Erythroblast (primary cell): ENCODE data around the gene SHKBP1.
"Not testable (repeated sequence)": the region's sequence is repeated elsewhere in the genome, so short reads cannot be mapped to it uniquely, and the experiment has no call there.

Experiments
- DNase-seq, 2 experiments: peaks; one replicate each; lab custom pipeline; 2025; lab: John Stamatoyannopoulos, UW
- GATA1 ChIP-seq: IDR thresholded peaks from 2 replicates; pipeline ENCODE4 v1.6.1; 2011; ENCODE audit warnings: low read depth, mild to moderate bottlenecking, control low read depth, low read length, moderate library complexity
- POLR2A ChIP-seq: IDR thresholded peaks from 2 replicates; pipeline ENCODE4 v1.6.1; 2011; ENCODE audit warnings: mild to moderate bottlenecking, low read length

Gene SHKBP1

DNA sequence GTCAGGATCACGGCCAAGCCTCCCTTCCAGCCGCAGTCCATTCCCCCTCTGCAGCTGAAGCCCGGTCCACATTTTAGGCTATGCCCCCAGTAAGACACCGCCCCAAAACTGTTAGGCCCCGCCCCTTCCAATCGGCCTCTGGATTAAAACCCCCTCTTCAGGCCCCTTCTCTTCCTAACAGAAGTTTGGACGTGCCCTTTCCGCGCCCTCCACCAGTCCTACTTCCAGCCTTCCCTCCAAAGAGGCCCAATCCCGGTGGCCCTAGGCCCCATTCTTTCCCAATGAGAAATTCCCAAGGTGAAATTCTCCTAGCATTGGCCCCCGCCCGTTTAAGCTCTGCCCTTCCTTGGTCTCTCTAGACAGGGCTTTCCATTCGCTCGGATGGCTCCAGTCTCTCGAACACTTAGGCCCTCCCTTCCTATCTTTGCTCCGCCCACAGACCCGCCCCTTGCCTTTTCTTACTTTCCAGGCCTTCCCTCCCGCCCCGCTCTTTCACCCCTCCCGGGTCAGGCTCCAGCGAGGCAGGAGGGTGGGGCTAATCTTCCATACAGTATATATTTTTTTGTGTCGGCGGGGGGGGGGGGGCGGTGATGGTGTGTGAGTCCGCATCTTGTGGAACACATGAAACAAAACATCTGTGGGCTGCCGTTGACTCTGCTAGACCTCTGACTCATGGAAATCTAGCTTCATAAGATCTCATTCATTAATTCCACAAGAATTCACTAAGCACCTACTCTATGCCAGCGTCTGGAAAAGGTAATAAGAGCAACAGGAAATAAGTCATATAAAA is 38.1 kb downstream of the SHKBP1 start:
- TF ChIP-seq POLR2A (no peak), GATA1 (no peak)
- DNase-seq = peak; percentile 91 to 93

DNA sequence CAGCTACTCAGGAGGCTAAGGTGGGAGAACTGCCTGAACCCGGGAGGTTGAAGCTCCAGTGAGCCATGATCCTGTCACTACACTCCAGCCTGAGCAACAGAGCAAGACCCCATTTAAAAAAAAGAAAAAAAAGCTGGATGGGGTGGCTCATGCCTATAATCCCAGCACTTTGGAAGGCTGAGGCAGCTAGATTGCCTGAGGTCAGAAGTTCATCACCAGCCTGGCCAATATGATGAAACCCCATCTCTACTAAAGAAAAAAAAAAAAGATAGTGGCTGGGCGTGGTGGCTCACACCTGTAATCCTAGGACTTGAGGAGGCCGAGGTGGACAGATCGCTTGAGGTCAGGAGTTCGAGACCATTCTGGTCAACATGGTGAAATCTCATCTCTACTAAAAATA is 39.5 kb downstream of the SHKBP1 start:
- no peak for TF ChIP-seq POLR2A
- TF ChIP-seq GATA1 = no peak
- no peak for DNase-seq

DNA sequence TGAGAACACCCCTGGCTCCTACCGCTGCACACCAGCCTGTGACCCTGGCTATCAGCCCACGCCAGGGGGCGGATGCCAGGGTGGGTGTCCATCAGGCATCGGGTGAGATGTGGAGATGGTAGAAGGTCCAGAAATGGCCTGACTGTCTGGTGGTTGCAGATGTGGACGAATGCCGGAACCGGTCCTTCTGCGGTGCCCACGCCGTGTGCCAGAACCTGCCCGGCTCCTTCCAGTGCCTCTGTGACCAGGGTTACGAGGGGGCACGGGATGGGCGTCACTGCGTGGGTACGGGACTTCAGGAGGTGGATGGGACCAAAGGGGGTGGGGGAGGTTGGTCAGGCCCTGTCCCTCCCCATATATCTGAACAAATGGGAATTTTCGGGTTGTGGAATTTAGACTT is 40.3 kb downstream of the SHKBP1 start:
- DNase-seq = no peak
- TF ChIP-seq GATA1 (no peak), POLR2A (no peak)

DNA sequence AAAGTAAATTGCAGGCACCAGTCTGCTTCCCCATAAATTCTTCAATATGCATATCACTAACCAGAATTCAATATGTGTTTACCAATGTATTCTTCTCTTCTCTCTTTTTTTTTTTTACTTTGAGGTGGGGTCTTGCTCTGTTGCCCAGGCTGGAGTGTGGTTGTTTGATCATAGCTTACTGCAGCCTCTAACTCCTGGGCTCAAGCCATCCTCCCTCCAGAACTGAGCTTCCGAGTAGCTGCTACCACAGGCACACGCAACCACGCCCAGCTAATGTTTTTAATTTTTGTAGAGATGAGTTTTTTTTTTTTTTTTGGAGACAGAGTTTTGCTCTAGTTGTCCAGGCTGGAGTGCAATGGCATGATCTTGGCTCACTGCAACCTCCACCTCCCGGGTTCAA is 41.3 kb downstream of the SHKBP1 start:
- DNase-seq = no peak
- TF ChIP-seq GATA1 = no peak
- no peak for TF ChIP-seq POLR2A

DNA sequence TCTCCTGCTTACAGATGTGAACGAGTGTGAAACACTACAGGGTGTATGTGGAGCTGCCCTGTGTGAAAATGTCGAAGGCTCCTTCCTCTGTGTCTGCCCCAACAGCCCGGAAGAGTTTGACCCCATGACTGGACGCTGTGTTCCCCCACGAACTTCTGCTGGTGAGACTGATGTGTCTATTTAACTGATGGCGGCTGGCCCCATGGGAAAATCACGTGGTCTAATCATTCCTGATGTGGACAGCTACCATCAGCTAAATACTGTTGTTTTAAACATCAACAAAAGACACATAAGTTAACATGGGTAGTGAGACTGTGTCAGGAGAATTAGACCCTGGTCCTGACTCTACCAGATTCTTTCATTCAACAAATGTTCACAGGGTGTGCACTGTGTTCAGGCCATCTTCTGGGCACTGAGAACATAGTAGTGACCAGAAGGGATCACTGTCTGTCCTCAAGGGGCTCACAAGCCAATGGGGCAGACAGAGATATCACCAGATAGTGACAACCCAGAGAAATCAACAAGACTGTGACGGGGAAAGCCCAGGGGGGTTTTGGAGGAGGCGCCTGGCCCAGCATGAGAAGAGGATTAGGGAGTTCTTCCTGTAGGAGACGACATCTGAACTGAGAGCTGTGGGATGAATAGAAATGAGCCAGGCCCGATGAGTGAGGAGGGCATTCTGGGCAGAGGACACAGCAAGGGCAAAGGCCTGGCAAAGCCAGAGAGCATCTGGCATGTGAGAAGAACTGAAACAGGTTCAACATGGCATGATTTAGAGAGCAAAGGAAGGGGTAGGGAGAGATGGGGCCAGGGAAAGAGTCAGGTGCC is 42.9 kb downstream of the SHKBP1 start:
- no peak for TF ChIP-seq POLR2A
- TF ChIP-seq GATA1 = no peak
- DNase-seq = no peak

DNA sequence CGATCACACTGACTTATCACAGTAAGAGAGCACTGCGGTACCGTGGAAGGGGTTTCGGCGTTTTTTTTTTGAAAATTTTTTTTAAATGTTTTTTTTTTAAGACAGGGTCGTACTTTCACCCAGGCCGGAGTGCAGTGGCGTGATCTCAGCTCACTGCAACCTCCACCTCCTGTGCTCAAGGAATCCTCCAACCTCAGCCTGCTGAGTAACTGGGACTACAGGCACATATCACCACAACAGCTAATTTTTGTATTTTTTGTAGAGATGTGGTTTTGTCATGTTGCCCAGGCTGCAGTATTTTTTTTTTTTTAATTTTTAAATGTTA is 43.5 kb downstream of the SHKBP1 start:
- DNase-seq = no peak
- TF ChIP-seq POLR2A (no peak), GATA1 (no peak)

DNA sequence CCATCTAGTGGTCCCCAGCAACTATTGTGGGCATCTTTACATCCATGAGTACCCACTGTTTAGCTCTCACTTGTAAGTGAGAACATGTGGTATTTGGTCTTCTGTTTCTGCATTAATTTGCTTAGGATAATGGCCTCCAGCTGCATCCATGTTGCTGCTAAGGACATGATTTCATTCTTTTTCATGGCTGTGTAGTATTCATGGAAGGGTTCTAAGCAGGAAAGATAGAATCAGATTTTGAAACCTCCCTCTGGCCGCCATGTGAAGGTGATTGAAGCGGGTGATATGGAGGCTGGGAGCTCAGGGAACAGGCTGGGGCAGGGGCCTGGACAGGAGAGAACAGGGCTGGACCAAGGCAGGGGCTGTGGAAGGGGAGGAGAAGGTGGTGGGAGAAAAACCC is 44.6 kb downstream of the SHKBP1 start:
- no peak for DNase-seq
- TF ChIP-seq POLR2A (no peak), GATA1 (no peak)

DNA sequence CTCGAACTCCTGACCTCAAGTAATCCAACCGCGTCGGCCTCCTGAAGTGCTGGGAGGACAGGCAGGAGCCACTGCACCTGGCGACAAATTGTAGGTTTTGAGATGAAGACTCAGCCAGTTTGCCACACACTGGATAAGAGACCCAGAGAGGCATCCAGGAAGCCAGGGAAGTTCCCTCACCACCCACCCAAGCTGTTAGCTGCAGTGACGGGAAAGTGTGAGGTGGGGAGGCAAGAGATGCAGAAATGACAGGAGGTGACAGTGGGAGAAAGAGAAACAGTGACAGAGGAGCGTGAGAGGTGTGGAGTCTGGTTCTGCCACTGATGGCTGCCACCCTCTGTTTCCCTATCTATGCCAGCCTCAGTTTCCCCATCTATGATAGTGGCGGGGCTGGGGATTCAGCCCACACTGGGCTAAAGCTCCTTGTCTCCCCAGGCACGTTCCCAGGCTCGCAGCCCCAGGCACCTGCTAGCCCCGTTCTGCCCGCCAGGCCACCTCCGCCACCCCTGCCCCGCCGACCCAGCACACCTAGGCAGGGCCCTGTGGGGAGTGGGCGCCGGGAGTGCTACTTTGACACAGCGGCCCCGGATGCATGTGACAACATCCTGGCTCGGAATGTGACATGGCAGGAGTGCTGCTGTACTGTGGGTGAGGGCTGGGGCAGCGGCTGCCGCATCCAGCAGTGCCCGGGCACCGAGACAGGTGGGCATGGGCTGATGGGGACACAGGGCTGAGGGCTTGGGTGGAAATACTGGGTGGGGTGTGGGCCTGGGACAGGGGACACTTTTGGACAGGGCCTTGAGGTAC is 45.5 kb downstream of the SHKBP1 start:
- TF ChIP-seq GATA1 (no peak), POLR2A (no peak)
- DNase-seq = no peak

DNA sequence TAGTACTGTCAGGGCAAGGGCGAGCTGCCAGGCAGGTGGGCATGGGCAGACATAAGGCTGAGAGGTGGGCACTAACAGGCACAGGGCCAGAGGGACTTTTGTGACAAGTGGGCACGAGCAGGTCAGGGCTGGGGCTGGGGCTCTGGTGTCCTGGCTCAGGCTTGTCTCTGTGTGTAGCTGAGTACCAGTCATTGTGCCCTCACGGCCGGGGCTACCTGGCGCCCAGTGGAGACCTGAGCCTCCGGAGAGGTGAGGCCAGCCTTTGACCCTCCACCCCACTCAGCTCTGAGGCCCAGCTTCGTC is 46.1 kb downstream of the SHKBP1 start:
- no peak for TF ChIP-seq POLR2A
- DNase-seq = no peak

DNA sequence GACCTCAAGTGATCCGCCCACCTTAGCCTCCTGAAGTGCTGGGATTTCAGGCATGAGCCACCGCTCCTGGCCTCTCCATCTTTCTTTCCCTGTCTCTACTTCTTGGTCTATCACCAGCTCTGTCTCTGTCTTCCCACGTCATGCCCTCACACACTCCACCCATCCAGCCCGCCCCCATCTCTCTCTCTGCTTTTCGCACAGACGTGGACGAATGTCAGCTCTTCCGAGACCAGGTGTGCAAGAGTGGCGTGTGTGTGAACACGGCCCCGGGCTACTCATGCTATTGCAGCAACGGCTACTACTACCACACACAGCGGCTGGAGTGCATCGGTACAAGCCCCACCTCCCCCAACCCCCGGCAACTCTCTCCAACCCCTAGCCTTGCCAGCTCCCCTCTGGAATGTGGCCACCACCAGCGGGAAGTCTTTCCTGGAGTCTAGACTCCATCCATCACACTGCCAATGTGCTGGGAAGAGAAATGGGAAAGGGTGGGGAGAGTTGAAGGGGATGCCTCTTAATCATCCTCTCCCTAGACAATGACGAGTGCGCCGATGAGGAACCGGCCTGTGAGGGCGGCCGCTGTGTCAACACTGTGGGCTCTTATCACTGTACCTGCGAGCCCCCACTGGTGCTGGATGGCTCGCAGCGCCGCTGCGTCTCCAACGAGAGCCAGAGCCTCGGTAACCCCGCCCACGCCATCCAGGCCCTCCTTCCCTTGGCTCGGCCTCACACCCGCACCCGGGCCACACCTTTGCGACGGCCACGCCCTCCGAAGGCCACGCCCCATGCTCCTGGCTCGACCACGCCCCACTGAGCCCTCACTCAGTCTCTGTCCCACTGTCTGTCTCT is 47.0 kb downstream of the SHKBP1 start:
- no peak for TF ChIP-seq POLR2A
- no peak for TF ChIP-seq GATA1
- peak; percentile 67 to 73 for DNase-seq

DNA sequence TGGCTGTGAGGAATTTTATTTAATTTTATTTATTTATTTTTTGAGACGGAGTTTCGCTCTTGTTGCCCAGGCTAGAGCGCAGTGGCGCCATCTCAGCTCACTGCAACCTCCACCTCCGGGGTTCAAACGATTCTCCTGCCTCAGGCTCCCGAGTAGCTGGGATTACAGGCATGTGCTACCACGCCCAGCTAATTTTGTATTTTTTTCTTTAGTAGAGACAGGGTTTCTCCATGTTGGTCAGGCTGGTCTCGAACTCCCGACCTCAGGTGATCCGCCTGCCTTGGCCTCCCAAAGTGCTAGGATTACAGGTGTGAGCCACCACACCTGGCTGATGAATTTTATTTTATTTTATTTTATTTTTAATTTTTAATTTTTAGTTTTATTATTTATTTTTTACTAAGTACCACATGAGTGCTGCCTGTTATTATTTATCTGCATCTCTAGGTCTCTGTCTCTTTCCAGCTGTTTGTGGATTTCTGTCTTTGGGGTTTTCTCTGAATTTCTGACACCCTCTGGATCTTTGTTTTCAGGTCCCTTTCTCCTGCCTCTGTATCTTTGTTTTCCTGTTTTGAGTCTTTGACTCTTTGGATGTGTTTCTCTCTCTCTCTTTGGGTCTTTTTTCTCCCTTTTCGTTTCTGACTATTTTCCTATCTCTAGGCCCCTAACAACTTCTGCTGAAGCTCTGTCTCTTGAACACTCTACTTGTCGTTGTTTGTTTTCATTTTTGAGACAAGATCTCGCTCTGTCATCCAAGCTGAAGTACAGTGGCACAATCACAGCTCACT is 47.9 kb downstream of the SHKBP1 start:
- DNase-seq = not testable (repeated sequence)

DNA sequence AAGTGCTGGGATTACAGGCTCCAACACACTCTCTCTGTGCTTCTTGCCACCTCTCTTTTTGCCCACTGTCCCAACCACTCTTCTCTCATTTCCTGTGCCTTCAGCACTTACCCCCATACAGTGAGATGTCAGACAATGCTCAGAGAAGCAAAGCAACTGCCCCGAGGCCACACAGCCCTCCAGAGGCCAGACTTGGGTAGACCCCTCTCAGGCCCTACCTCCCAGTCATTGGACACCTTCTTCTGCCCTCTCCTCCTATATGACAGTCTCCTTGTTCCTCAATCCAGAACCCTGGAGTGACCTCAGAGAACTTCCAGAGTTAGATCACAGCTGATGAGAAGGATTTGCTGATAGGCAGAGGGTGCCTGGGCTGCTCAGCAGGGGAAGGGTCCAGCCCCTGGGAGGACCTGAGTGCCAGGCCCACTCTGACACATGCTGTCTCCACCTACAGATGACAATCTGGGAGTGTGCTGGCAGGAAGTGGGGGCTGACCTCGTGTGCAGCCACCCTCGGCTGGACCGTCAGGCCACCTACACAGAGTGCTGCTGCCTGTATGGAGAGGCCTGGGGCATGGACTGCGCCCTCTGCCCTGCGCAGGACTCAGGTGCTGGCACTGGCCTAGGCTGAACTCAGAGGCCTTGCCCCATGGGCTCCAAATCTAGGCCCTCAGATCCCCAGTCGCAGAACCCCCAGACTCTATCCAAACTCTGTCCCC is 48.9 kb downstream of the SHKBP1 start:
- DNase-seq = no peak
- TF ChIP-seq GATA1 = no peak
- no peak for TF ChIP-seq POLR2A
